Right lobe of liver (tissue), 4 donors: ENCODE results near the gene PTPRN2.

Experiments used
- POLR2A ChIP-seq: fragments of 450-650 bp; IDR thresholded peaks from one replicate; pipeline ENCODE4 v1.6.1; 2017; ENCODE audit warnings: antibody characterized with exemption, mild to moderate bottlenecking
- TF ChIP-seq, protein P1 (sequence below), 4 donors: fragments of 200-600 bp in 3 of 4; fragments of 450-650 bp in 1 of 4; IDR thresholded peaks; one replicate each; pipeline versions ENCODE4 v1.5.1 to v1.8.0; 2016 to 2022; ENCODE audit warnings: antibody characterized with exemption in 4 of 4, mild to moderate bottlenecking in 2 of 4
- donor health status: DM: no; HTN: no; CAD: no.
- donor health status: DM: no; HTN: no; CAD: no.
- donor health status: DM: no; HTN: yes; CAD: no.

DNA sequence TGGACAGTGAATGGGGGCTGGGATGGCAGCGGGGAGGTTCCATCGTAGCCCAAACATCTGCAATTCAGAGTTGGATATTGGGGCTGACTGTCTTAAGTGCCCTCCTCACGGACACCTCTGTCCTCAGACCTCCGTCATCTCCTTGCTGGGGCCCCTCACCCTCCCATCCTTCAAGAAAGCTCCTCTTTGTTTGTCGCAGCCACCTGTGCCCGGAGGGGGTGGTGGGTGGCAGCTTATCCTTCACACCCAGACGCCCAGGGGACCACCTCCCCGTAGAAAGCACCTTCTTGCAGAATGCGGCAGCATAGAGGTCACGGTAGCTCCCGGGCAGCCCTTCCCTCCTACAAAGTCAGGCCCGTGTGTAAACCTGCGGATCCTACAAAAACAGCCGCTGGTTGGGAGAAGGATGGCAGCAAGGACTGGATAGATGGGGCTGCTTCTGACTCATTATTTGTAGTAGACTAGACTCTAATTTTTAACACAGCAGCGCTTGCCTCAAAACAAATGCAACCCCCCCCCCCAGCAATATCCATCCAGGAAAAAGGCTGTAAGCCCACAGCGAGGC lies 1.3 kb upstream of the PTPRN2 start:
- TF ChIP-seq, protein P1, sequence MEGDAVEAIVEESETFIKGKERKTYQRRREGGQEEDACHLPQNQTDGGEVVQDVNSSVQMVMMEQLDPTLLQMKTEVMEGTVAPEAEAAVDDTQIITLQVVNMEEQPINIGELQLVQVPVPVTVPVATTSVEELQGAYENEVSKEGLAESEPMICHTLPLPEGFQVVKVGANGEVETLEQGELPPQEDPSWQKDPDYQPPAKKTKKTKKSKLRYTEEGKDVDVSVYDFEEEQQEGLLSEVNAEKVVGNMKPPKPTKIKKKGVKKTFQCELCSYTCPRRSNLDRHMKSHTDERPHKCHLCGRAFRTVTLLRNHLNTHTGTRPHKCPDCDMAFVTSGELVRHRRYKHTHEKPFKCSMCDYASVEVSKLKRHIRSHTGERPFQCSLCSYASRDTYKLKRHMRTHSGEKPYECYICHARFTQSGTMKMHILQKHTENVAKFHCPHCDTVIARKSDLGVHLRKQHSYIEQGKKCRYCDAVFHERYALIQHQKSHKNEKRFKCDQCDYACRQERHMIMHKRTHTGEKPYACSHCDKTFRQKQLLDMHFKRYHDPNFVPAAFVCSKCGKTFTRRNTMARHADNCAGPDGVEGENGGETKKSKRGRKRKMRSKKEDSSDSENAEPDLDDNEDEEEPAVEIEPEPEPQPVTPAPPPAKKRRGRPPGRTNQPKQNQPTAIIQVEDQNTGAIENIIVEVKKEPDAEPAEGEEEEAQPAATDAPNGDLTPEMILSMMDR (IDR thresholded peaks at IDR 0.05), result no peak
- TF ChIP-seq POLR2A, result no peak
